GM12874 (cell line): ENCODE results near the gene CACNA1E.

Source experiments
- CTCF ChIP-seq: IDR thresholded peaks from 2 replicates; pipeline ENCODE4 v1.5.1; 2011; ENCODE audit warnings: low read depth, mild to moderate bottlenecking, control low read depth, low read length, moderate library complexity; ENCODE audit not compliant: insufficient read depth

CACNA1E gene

GRCh38 chr1:181517181-181517875, 34.0 kb downstream of the CACNA1E start:
- TF ChIP-seq CTCF = no peak

DNA sequence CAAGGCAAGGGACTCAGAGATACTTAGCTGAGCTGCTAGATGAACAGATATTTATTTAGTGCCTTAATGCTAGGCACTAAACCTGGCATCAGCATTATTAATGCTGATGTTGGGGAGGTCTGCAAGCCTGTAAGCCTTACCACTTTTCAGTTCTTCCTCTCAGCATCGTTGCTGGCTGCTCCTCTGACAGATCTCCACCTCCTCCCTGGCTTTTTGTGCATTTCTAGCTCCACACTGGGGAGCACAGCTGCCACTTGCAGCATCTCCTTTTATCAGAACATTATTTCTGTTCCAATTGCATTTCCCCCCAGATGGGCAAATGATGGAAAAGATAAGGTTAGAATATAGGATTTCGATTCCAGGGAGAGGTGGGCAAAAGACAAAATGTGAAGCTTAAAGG, 34.8 kb downstream of the CACNA1E start:
- no peak for TF ChIP-seq CTCF

- TF ChIP-seq CTCF = no peak
These were observed 39.5 kb downstream of the CACNA1E start for GRCh38 chr1:181522864-181523263.

DNA sequence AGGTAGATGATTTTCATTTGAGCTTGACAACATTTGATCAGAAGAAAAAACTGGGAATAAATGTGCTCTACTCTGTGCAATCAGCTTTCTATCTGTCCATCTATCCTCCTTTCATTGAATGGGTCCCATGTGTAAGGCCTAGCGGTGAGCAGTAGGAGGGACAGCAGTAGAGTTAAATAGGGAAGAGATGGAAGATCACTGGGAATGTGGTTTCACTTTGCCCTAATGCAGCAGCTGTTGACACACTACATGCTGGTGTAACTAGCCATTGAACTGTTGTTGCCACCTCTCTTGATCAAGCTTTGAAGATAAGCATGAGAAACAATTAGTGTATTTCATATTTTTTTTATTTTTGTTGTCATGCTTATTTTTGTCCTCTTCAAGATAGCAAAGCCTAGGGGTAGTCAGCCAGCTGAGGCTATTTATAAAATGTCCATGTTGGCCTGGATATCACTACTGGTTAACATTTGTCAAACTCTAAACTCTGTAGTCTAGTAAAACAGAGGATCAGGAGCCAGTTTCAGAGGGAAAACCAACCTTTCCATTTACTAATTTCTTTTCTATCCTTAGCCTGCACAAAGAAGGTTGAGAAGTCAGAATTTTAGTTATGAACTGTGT, 41.9 kb downstream of the CACNA1E start:
- no peak for TF ChIP-seq CTCF

DNA sequence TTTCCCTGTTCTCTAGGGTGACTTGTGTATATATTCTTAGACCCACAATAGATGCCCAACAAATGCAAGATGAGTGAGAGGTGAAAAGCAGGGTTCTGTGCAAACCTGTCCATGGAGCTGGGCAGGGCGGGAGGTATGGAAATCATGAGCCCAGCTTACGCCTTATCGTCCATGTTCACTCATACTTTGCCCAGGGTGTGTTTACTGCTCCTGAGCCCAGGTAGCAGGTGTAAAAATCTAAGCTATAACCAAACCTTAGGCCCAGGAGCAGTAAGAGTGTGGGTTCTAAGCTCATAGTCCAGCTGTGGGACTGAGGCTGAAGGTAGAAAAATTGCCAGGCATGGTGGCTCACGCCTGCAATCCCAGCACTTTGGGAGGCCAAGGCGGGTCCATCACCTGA, 48.1 kb downstream of the CACNA1E start:
- no peak for TF ChIP-seq CTCF

DNA sequence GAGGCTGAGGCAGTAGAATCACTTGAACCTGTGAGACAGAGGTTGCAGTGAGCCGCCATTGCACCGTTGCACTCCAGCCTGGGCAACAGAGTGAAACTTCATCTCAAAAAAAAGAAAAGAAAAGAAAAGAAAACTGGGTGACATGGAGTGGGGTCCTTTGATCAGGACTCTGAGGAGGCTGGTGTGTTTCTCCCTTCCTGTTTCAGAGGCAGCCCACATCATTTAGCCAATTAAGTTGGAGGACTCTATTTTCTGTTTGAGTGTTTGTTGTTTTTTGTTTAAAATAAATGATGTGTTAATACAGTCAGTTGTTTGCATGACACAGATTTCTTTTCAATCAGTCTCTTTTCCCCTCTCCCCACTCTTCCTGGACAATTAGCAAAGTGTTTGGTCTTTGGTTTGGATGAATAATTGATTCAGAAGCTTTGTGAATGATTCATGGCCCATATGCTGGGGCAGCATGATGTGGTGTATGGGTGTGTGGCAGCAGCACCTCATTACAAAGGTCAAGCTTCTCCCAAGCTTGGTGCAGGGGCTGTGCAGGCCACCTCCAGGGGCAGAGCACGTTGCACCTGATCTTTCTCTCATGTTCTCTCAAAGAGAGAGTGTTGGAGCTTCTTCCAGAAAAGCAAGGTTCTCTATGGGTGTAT, 48.8 kb downstream of the CACNA1E start:
- no peak for TF ChIP-seq CTCF

GRCh38 chr1:181538836-181539235, 55.5 kb downstream of the CACNA1E start:
- TF ChIP-seq CTCF = no peak
